HFFc6 (cell line): Measurements from ENCODE around the gene OS9. TPM values are rescaled to one million over a fixed set of nuclear protein-coding genes. Genes with fewer than 3 reads are reported as not detected.

Experiments
- DNase-seq: peaks from one replicate; pipeline ENCODE4 v3.0.0-alpha.2; 2018
- H3K27ac Mint-ChIP-seq: 2 replicates; pipeline ENCODE4 v1.8.0; 2020; ENCODE audit warnings: mild to moderate bottlenecking, mixed read lengths
- H3K27me3 Mint-ChIP-seq: 2 replicates; pipeline ENCODE4 v1.8.0; 2021; ENCODE audit warnings: mild to moderate bottlenecking, moderate library complexity, mixed read lengths; ENCODE audit not compliant: insufficient read depth
- H3K36me3 Mint-ChIP-seq: 2 replicates; pipeline ENCODE4 v1.8.0; 2021; ENCODE audit warnings: low read depth, mixed read lengths
- H3K4me1 Mint-ChIP-seq: 2 replicates; pipeline ENCODE4 v1.8.0; 2020; ENCODE audit warnings: low read depth, mixed read lengths
- H3K4me3 Mint-ChIP-seq: 2 replicates; pipeline ENCODE4 v1.8.0; 2020; ENCODE audit warnings: mild to moderate bottlenecking, moderate library complexity, mixed read lengths
- H3K9me3 Mint-ChIP-seq: 2 replicates; pipeline ENCODE4 v1.8.0; 2020; ENCODE audit warnings: mild to moderate bottlenecking, mixed read lengths
- CTCF ChIP-seq: fragments of 200-600 bp; sonication (generic); IDR thresholded peaks from 2 replicates; pipeline ENCODE4 v1.5.0; 2021; ENCODE audit warnings: antibody characterized with exemption, mild to moderate bottlenecking
- microRNA-seq: library from miRNA; unstranded; fragments of <30 nt; microRNA quantifications from one replicate; pipeline ENCODE4, GENCODE V29; 2019
- total RNA-seq, 6 experiments: library from RNA; stranded (reverse); fragmentation: NEBNext Ultra II Directional; extraction: Animal tissue kit (Norgen Biotek cat#: 25700); gene quantifications; 2 replicates in 1 of 6; 3 replicates in 5 of 6; pipeline ENCODE4 v1.2.3, GENCODE V29; 2021

The OS9 gene
- total RNA-seq, 6 experiments from 2014 or later, result 150 to 158 (median 156) TPM

GRCh38 chr12:57767876-57768275 is 73.9 kb downstream of the OS9 start:
- no peak for DNase-seq
- Mint-ChIP-seq H3K4me1 (peaks cover 48% of the 10 kb centered on the region), H3K9me3 (no peaks in the 10 kb centered on the region), H3K27me3 (peaks cover 4% of the 10 kb centered on the region), H3K36me3 (peaks cover 22% of the 10 kb centered on the region), H3K4me3 (no peak overlapping the region), H3K27ac (no peak overlapping the region)
- TF ChIP-seq CTCF, result no peak

- H3K27ac Mint-ChIP-seq, result no peak overlapping the region
- peaks cover 25% of the 10 kb centered on the region for H3K36me3 Mint-ChIP-seq
- H3K27me3 Mint-ChIP-seq, result peaks cover 4% of the 10 kb centered on the region
- no peaks in the 10 kb centered on the region for H3K9me3 Mint-ChIP-seq
- DNase-seq, result no peak
- H3K4me1 Mint-ChIP-seq, result peaks cover 53% of the 10 kb centered on the region
- no peak for TF ChIP-seq CTCF
- H3K4me3 Mint-ChIP-seq, result no peak overlapping the region; the same call in 1 of the 2 replicates
Observed at GRCh38 chr12:57769594-57769993, 75.7 kb downstream of the OS9 start.

GRCh38 chr12:57770734-57771133 is 76.8 kb downstream of the OS9 start:
- Mint-ChIP-seq H3K36me3 (peaks cover 29% of the 10 kb centered on the region), H3K4me3 (peak overlapping the region; percentile 99), H3K27ac (peak overlapping the region; percentile 100; the same call in 1 of the 2 replicates), H3K9me3 (no peaks in the 10 kb centered on the region), H3K4me1 (peaks cover 49% of the 10 kb centered on the region), H3K27me3 (peaks cover 4% of the 10 kb centered on the region)
- DNase-seq, result no peak
- TF ChIP-seq CTCF, result no peak

Small RNAs within 50 kb of the gene (microRNA-seq; reads per million reads assigned to microRNA genes)
- gene MIR6759, result 2.3 reads per million

Other genes with a start within 250 kb of the OS9 start
- gene INHBE, start 238.8 kb upstream of the OS9 start, total RNA-seq, result under 1 TPM in 5 of 6 experiments, not detected in 1; 0.12 to 0.34 (median 0.18) TPM
- gene GLI1, start 234.3 kb upstream of the OS9 start, total RNA-seq, result 1 to 10 TPM; 3.9 to 5.8 (median 4.6) TPM
- under 1 TPM in 5 of 6 experiments, not detected in 1; 0.11 to 0.85 (median 0.21) TPM for gene ARHGAP9, start 214.3 kb upstream of the OS9 start, total RNA-seq
- 100 to 1,000 TPM; 179 to 207 (median 193) TPM for gene MARS1, start 206.1 kb upstream of the OS9 start, total RNA-seq
- gene DDIT3, start 173.6 kb upstream of the OS9 start, total RNA-seq, result 10 to 100 TPM in 4 of 6 experiments, 1 to 10 TPM in 2; 9.4 to 10.8 (median 10.2) TPM
- 10 to 100 TPM; 40.7 to 43.6 (median 42.1) TPM for gene MBD6, start 171.3 kb upstream of the OS9 start, total RNA-seq
- gene DCTN2, start 146.9 kb upstream of the OS9 start, total RNA-seq, result 100 to 1,000 TPM; 110 to 123 (median 116) TPM
- 1 to 10 TPM; 1.0 to 1.8 (median 1.2) TPM for gene KIF5A, start 144.1 kb upstream of the OS9 start, total RNA-seq
- 10 to 100 TPM; 21.1 to 33.1 (median 24.3) TPM for gene PIP4K2C, start 102.9 kb upstream of the OS9 start, total RNA-seq
- gene DTX3, start 89.3 kb upstream of the OS9 start, total RNA-seq, result 10 to 100 TPM; 17.7 to 21.0 (median 19.2) TPM
- 10 to 100 TPM; 10.2 to 21.9 (median 11.9) TPM for gene ARHGEF25, start 82.7 kb upstream of the OS9 start, total RNA-seq
- 1 to 10 TPM; 1.4 to 3.1 (median 2.3) TPM for gene B4GALNT1, start 60.9 kb upstream of the OS9 start, total RNA-seq
- under 1 TPM; 0.14 to 0.18 (median 0.14) TPM for gene AGAP2, start 44.6 kb downstream of the OS9 start, total RNA-seq
- 10 to 100 TPM; 20.3 to 32.3 (median 24.3) TPM for gene TSPAN31, start 50.9 kb downstream of the OS9 start, total RNA-seq
- gene CDK4, start 58.2 kb downstream of the OS9 start, total RNA-seq, result 100 to 1,000 TPM; 112 to 140 (median 116) TPM
- gene MARCHF9, start 61.0 kb downstream of the OS9 start, total RNA-seq, result 1 to 10 TPM in 4 of 6 experiments, under 1 TPM in 2; 0.94 to 3.2 (median 1.2) TPM
- gene CYP27B1, start 72.9 kb downstream of the OS9 start, total RNA-seq, result 1 to 10 TPM in 3 of 6 experiments, under 1 TPM in 3; 0.57 to 1.8 (median 0.96) TPM
- gene METTL1, start 78.0 kb downstream of the OS9 start, total RNA-seq, result 10 to 100 TPM; 30.0 to 41.8 (median 36.0) TPM
- 1 to 10 TPM; 6.3 to 9.0 (median 7.8) TPM for gene EEF1AKMT3, start 78.5 kb downstream of the OS9 start, total RNA-seq
- 10 to 100 TPM; 28.6 to 36.8 (median 33.7) TPM for gene TSFM, start 88.7 kb downstream of the OS9 start, total RNA-seq
- gene AVIL, start 124.6 kb downstream of the OS9 start, total RNA-seq, result 1 to 10 TPM in 1 of 6 experiments, under 1 TPM in 5; 0.14 to 1.1 (median 0.67) TPM
- gene CTDSP2, start 152.6 kb downstream of the OS9 start, total RNA-seq, result 100 to 1,000 TPM in 5 of 6 experiments, 10 to 100 TPM in 1; 99.2 to 128 (median 111) TPM
- 1 to 10 TPM; 3.1 to 4.0 (median 3.6) TPM for gene ATP23, start 247.4 kb downstream of the OS9 start, total RNA-seq